NCI-H446 (cell line): Measurements from ENCODE around the gene BRMS1L.

Experiments used
- DNase-seq, 2 experiments: peaks; one replicate each; lab custom pipeline; 2025; lab: John Stamatoyannopoulos, UW

Gene BRMS1L

DNA sequence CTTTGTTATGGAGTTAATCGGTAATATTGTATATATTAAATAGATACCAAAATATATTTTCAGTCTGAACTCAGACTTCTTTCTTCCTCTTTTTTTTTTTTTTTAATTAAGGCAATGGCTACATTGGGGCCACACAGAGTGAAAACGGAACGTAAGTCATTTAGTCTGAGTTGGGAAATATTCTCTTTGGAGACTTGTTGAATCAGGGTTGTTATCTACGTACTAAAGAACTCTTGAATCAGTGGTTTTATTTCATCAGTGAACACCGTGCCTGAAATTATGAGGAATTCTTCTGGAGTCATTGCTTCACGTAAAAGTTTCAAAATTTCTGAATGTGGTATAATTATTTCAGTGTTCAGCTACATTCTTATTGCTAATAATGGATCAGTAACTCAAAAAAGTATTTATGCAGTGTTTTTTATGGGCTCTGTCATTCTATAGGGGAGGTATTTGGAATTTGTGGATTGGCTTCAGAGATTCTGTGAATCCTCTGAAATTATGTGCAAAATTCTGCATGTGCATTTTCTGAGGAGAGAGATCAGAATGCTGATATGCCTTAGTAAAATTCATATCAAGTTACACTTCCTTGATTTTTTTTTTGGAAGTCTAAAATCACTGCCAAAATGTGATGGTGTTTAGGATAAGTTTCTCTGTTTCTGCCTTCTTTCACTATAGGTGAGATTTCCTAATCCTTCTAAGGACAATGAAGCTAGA is 39.6 kb downstream of the BRMS1L start:
- no peak for DNase-seq

DNA sequence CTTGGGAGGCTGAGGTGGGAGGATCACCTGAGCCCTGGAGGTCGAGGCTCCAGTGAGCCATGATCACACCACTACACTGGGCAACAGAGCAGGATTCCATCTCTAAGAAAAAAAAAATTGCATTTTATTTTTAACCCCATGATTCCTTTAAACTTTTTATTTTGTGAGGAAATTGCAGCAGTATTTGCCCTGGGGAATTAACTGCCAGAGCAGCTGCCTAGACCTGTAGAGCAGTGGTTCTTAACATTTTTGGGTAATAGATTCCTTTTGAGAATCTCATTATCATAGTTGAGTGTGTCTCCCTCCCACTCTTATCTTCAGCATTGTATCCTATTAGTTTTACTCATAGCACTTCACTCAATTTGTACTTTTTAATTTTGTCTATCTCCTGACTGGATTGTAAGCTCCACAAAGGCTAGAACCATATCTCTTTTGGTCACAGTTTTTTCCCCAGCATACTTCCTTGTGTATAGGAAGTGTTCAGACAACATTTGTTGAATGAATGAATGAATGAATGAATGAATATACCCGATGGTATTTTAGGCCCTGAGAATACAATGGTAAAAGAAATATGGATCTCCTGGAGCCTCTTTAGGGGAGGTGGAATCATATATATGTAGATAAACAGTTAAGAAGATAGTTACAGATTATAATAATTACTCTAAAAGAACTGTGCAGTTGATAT is 40.6 kb downstream of the BRMS1L start:
- DNase-seq = no peak

DNA sequence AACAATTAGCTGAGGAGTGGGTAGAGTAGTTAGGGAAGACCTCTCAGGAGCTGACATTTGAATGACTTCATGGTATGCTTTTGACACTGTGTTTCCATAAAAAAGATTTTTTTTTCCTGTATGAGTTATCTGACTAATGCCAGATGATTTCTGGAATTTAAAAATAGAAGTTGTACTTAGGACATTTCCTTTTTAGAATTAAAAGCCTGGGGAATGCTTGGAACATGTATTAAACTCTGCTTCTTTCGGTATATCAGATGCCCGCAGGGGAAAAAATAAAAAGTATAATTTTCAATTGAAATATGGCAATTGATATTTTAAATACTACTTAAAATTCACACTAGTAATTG is 41.1 kb downstream of the BRMS1L start:
- DNase-seq = no peak

- no peak for DNase-seq
Measured at GRCh38 chr14:35875296-35875695, 49.2 kb downstream of the BRMS1L start.

GRCh38 chr14:35877276-35877675 is 51.1 kb downstream of the BRMS1L start:
- no peak for DNase-seq

DNA sequence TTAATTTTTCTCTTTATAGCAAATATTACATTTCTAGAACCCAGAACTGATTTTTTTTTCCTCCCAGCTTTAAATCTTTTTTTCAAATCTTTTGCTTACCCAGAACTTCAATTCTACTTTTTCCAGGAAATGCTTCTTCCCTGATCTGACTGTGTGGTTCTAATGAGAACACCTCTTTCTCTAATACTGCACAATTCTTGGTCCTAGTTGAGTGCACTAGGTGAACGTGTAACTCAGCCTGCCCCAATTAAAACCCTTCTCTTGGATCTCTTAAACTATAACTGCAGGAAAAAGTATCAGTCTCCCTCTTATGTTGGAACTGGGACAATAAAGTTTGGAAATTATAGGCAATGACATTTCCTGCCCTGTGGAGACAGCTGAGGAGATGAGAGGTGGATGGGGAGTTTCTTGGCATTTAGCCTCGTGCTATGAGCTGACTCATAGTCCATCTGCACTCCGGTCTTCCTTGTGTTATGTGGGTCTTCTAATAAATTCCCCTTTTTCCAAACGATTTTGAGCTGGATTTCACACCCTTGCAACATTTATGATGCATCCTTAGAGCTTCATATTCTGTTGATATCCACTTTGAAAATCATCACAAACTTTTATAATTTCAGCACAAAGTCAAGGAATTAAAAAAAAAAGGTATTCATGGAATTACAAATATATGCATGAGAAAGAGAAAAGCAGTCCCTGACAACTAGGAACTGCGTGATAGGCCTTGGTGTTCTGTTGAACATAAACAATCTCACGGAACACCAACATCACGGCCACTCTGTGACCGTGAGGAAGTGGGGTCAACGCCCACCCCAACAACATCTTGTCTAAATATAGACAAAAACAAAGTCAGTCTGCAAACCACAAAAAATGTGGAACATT is 52.4 kb downstream of the BRMS1L start:
- peak; percentile 74 to 93 for DNase-seq

GRCh38 chr14:35879151-35879648 is 53.1 kb downstream of the BRMS1L start:
- DNase-seq = peak in 1 of 2 experiments; percentile 29

DNA sequence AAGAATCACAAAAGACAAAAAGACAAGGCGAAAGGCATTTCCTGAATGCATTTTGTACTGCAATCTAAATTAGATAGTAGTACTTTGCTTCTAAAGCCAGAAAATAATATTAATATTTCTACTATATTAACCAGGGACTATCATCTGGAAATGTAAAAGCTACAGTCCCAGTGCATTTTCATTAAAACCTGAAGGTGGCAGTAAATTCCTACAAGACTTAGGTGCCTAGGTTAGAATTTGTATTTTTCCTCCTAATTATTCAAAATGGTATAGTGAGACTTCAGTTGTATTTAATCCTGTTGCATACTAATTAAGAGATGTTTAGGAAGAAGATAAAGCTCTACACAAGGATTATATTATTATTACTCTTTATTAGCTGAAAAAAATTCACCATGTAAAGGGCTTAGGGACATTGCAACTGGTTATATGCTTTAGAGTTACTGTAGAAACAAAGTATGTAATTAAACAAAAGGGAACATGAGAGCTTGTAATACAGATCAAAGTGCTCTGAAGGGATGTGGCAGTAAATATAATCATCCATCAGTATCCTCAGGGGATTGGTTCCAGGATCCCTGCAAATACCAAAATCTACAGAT is 53.6 kb downstream of the BRMS1L start:
- peak; percentile 23 to 58 for DNase-seq

DNA sequence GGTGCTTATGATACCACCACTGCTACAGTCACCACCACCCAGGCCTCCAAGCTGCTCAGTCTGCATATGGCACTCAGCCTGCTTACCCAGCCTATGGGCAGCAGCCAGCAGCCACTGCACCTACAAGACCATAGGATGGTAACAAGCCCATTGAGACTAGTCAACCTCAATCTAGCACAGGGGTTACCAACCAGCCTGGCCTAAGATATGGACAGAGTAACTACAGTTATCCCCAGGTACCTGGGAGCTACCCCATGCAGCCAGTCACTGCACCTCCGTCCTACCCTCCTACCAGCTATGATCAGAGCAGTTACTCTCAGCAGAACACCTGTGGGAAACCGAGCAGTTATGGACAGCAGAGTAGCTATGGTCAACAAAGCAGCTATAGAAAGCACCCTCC is 55.1 kb downstream of the BRMS1L start:
- no peak for DNase-seq

GRCh38 chr14:35883677-35884293 is 57.6 kb downstream of the BRMS1L start:
- DNase-seq = peak in 1 of 2 experiments; percentile 72

- DNase-seq = no peak
Measured at GRCh38 chr14:35890308-35890707, 64.2 kb downstream of the BRMS1L start.

DNA sequence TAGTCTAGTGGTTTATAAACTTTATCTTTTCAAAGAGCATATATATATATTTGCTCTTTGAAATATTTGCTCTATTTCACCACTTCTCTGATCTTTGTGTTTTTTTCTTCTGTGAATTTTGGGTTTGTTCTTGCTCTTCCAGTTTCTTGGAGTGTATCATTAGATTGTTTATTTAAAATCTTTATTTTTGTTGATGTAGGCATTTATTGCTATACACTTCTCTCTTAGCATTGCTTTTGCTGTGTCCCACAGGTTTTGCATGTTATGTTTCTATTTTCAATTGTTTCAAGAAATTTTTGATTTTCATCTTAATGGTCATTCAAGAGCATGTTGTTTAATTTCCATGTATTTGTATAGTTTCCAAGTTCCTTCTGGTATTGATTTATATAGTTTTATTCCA is 69.1 kb downstream of the BRMS1L start:
- no peak for DNase-seq

GRCh38 chr14:35897616-35898111 is 71.5 kb downstream of the BRMS1L start:
- DNase-seq = no peak

- DNase-seq = no peak
Measured at GRCh38 chr14:35898217-35898775, 72.2 kb downstream of the BRMS1L start.

DNA sequence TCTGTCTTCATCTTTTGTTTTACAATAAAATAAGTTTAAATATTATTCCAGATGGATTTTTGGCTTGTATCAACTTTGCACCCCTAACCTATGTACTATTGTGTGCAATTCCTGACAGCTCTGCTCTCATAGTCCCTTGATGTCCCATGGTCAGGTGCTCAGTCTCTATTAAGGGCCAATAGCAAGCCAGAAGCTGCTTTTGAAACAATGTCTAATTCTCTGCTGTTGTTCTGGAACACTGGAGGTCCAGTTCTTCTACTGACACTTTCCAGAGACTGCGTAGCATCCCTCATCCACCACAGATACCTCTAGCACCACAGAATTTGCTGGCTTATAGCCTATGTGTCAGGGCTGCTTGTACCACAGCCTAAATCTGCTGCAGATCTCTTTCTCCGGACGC is 74.6 kb downstream of the BRMS1L start:
- DNase-seq = no peak

DNA sequence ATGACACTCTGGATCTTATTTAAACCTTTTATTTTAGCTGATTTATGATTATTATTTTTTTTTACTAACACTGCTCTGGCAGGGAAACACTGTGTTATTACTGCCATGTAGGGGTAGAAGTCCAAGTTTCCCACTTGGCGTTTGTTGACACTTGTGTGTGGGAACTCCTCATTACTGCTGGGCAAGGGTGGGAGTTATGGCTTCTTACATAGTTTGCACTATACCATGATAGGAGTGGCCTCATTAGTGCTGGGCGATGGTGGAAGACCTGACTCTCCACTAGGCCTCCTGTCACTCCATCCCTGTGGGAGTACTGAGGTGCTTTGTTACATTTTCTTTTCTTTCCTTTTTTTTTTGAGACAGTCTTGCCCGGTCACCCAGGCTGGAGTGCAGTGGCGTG is 83.5 kb downstream of the BRMS1L start:
- DNase-seq = no peak

GRCh38 chr14:35910191-35910590 is 84.1 kb downstream of the BRMS1L start:
- DNase-seq = no peak

GRCh38 chr14:35911097-35911496 is 85.0 kb downstream of the BRMS1L start:
- no peak for DNase-seq

DNA sequence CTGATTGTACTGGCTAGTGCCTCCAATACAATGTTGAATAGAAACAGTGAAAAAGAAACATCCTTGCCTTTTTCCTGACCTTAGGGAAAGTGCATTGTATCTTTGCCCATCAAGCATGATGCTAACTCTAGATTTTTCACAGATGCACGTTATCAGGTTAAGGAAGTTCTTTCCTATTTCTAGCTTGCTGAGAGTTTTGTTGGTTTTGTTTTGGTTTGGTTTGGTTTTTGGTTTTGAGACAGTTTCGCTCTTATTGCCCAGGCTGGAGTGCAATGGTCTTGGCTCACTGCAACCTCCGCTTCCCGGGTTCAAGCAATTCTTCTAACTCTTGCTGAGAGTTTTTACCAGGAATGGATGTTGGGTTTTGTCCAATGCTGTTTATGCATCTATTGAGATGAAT is 89.0 kb downstream of the BRMS1L start:
- DNase-seq = no peak

DNA sequence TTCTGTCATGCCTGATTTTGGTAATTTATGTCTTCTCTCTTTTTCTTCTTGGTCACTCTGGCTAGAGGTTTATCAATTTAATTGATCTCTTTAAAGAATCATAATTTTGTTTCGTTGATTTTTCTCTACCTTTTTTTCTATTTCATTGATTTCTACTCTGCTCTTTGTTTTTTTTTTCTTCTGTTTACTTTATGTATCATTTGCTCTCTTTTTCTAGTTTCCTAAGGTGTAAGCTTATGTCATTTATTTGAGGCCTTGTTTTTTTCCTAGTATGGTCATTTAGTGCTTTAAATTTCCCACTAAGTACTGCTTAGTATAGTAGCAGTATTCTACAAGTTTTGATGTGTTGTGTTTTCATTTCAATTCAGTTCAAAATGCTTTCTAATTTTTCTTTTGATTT is 89.6 kb downstream of the BRMS1L start:
- DNase-seq = no peak
